Measurements from ENCODE around the gene MAPK10.

MAPK10 gene

DNA sequence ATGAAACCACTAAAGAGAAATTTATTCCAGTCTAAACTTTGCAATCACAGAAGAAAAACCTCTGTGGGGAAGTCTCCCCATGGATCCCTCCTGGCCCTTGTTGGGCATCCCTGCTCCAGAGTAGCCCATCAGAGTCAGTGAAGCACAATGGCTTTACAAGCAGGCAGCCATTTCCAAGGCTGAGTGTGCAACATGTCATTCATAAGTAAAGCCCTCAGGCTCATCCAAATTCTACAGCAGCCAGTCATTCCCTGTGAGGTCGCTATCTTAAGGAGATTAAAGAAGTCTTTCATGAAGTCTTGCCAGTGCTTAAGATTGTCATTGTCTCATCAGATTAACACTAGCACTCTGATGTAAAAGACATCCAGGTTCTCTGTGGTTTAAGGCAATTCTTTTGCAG lies 17.0 kb upstream of the MAPK10 start (continued):
- TF ChIP-seq PRDM6 (tag by site-specific recombination; IDR thresholded peaks at IDR 0.05): no peak

DNA sequence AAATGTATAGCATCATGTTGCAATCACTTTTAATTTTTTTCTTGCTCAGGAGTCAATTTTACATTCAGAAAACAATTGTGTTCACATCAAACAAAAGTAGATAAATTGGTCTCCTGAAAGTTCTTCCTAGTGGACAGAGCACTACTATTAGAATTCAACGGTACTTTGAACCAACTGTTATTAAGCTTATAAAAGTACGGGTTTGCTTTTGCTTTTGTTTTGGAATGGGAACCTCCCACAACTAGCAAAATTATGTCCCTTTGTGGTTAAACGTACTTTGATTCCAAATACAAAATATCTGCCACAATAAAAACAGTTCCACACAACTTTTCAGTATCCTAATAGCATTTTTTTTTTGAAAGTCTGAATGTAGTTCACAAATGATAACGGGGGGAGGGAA lies 8.6 kb upstream of the MAPK10 start:
- CTCF ChIA-PET: interaction anchor here (0.5 to 0.7 kb wide), 2 partner anchors 42 to 218 kb away, joined by 3 to 4 read pairs; no protein-coding TSS in a partner anchor
- POLR2A ChIA-PET: no interaction called here
- H3K36me3 ChIP-seq (ENCODE audit: control insufficient read depth in 2 of 2, insufficient read depth in 1 of 2, low read length in 2 of 2): no peaks in the 10 kb centered on the region
- H3K9me3 ChIP-seq (ENCODE audit: control insufficient read depth, insufficient read depth, low read depth, low read length): no peaks in the 10 kb centered on the region
- no peak overlapping the region for H3K4me3 ChIP-seq (ENCODE audit: low read depth, low read length)
- no peaks in the 10 kb centered on the region for H3K4me1 ChIP-seq (ENCODE audit: control insufficient read depth, insufficient read depth, low read length)
- H3K27ac ChIP-seq (ENCODE audit: extremely low read depth, low read depth, low read length): no peak overlapping the region
- TF ChIP-seq ZNF280D (tag by site-specific recombination; IDR thresholded peaks at IDR 0.05): no peak
- no peak for TF ChIP-seq PRDM10 (tag by site-specific recombination; IDR thresholded peaks at IDR 0.05)
- no peak for TF ChIP-seq ZNF394 (tag by site-specific recombination; IDR thresholded peaks at IDR 0.05; ENCODE audit: borderline replicate concordance)
- TF ChIP-seq ZNF530 (tag by site-specific recombination; IDR thresholded peaks at IDR 0.05; ENCODE audit: low read depth): no peak

DNA sequence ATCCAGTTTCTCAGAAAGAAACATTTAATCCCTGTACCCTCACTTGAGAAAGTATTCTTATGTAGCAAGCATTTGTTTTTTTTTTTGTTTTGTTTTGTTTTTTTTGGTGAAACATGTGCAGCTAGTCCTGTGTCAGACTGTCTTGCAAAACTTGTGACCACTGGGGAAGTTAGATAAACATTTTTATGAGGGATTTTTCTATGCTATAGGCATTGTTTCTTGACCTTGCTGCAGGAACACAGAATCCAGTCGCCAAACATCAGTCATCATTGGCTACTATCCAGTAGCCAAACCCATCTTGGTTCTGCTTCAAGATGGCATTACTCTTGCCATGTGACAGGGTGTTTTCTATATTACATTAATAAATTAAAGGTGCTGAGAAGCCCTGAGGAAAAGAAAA lies 7.7 kb upstream of the MAPK10 start:
- Histone ChIP-seq H3K27ac (ENCODE audit: extremely low read depth, low read depth, low read length) (no peak overlapping the region), H3K9me3 (ENCODE audit: control insufficient read depth, insufficient read depth, low read depth, low read length) (no peaks in the 10 kb centered on the region), H3K4me3 (ENCODE audit: low read depth, low read length) (no peak overlapping the region), H3K4me1 (ENCODE audit: control insufficient read depth, insufficient read depth, low read length) (no peaks in the 10 kb centered on the region), H3K36me3 (ENCODE audit: control insufficient read depth in 2 of 2, insufficient read depth in 1 of 2, low read length in 2 of 2) (no peaks in the 10 kb centered on the region)
- TF ChIP-seq, protein P1, sequence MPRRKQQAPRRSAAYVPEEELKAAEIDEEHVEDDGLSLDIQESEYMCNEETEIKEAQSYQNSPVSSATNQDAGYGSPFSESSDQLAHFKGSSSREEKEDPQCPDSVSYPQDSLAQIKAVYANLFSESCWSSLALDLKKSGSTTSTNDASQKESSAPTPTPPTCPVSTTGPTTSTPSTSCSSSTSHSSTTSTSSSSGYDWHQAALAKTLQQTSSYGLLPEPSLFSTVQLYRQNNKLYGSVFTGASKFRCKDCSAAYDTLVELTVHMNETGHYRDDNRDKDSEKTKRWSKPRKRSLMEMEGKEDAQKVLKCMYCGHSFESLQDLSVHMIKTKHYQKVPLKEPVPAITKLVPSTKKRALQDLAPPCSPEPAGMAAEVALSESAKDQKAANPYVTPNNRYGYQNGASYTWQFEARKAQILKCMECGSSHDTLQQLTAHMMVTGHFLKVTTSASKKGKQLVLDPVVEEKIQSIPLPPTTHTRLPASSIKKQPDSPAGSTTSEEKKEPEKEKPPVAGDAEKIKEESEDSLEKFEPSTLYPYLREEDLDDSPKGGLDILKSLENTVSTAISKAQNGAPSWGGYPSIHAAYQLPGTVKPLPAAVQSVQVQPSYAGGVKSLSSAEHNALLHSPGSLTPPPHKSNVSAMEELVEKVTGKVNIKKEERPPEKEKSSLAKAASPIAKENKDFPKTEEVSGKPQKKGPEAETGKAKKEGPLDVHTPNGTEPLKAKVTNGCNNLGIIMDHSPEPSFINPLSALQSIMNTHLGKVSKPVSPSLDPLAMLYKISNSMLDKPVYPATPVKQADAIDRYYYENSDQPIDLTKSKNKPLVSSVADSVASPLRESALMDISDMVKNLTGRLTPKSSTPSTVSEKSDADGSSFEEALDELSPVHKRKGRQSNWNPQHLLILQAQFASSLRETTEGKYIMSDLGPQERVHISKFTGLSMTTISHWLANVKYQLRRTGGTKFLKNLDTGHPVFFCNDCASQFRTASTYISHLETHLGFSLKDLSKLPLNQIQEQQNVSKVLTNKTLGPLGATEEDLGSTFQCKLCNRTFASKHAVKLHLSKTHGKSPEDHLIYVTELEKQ (tag by site-specific recombination; IDR thresholded peaks at IDR 0.05; ENCODE audit: borderline replicate concordance): no peak
- TF ChIP-seq ZBTB1 (tag by site-specific recombination; IDR thresholded peaks at IDR 0.05) (no peak), ZBTB7A (tag by site-specific recombination; IDR thresholded peaks at IDR 0.05; ENCODE audit: low read depth) (no peak), ZNF623 (tag by site-specific recombination; IDR thresholded peaks at IDR 0.05) (no peak), ZNF548 (tag by site-specific recombination; IDR thresholded peaks at IDR 0.05) (no peak), EGR2 (tag by site-specific recombination; IDR thresholded peaks at IDR 0.05; ENCODE audit: low read depth) (no peak), ZNF341 (tag by site-specific recombination; IDR thresholded peaks at IDR 0.05; ENCODE audit: low read depth) (no peak), ZNF654 (tag by site-specific recombination; IDR thresholded peaks at IDR 0.05; ENCODE audit: low read depth) (no peak), ZNF449 (tag by site-specific recombination; IDR thresholded peaks at IDR 0.05) (no peak)
- TF ChIP-seq, protein P2, sequence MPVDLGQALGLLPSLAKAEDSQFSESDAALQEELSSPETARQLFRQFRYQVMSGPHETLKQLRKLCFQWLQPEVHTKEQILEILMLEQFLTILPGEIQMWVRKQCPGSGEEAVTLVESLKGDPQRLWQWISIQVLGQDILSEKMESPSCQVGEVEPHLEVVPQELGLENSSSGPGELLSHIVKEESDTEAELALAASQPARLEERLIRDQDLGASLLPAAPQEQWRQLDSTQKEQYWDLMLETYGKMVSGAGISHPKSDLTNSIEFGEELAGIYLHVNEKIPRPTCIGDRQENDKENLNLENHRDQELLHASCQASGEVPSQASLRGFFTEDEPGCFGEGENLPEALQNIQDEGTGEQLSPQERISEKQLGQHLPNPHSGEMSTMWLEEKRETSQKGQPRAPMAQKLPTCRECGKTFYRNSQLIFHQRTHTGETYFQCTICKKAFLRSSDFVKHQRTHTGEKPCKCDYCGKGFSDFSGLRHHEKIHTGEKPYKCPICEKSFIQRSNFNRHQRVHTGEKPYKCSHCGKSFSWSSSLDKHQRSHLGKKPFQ (tag by site-specific recombination; IDR thresholded peaks at IDR 0.05): no peak
- POLR2A ChIA-PET: no interaction called here
- CTCF ChIA-PET: no interaction called here

All from HEK293 (cell line).